ENCODE results near the gene BCL2. TPM values are rescaled to one million over a fixed set of nuclear protein-coding genes. Genes with fewer than 3 reads are reported as not detected.
A peak's percentile ranks its signal among the peaks of the same experiment; 100 is the strongest.

The BCL2 gene
- total RNA-seq, 1 donor from 2014 or later, result 145 TPM

- peaks cover 51% of the 10 kb centered on the region for H3K36me3 Mint-ChIP-seq (ENCODE audit: low read depth)
- peaks cover 59% of the 10 kb centered on the region for H3K4me1 Mint-ChIP-seq
Observed at GRCh38 chr18:63234841-63235240, 84.7 kb downstream of the BCL2 start.

GRCh38 chr18:63234432-63234831, 85.1 kb downstream of the BCL2 start:
- Mint-ChIP-seq H3K4me1 (peaks cover 63% of the 10 kb centered on the region), H3K27me3 (no peaks in the 10 kb centered on the region), H3K9me3 (peaks cover 4% of the 10 kb centered on the region), H3K4me3 (peak overlapping the region; percentile 42), H3K36me3 (ENCODE audit: low read depth) (peaks cover 52% of the 10 kb centered on the region), H3K27ac (peak overlapping the region; percentile 38)
- no peak for ATAC-seq (ENCODE audit: low read depth)
- no peak for TF ChIP-seq CTCF (IDR thresholded peaks at IDR 0.05)
- CTCF ChIA-PET, result interaction anchor here (2.1 kb wide), 1 partner anchor 83 kb away, joined by 7 read pairs; no protein-coding TSS in a partner anchor
- intact Hi-C loops (cut with micrococcal nuclease), result loop anchor here (2.0 kb wide), 2 partner anchors 18 to 20 kb away; no protein-coding TSS in a partner anchor
- POLR2A ChIA-PET, result interaction anchor here (1.3 kb wide), 1 partner anchor 39 kb away, joined by 3 read pairs; no protein-coding TSS in a partner anchor
- no peak for DNase-seq

More at GRCh38 chr18:63234841-63235240, 84.7 kb downstream of the BCL2 start:
- H3K27ac Mint-ChIP-seq, result peak overlapping the region; percentile 38
- no peak for ATAC-seq (ENCODE audit: low read depth)
- no peak for DNase-seq
- peaks cover 4% of the 10 kb centered on the region for H3K9me3 Mint-ChIP-seq
- no peaks in the 10 kb centered on the region for H3K27me3 Mint-ChIP-seq
- peak overlapping the region; percentile 42 for H3K4me3 Mint-ChIP-seq
- no peak for TF ChIP-seq CTCF (IDR thresholded peaks at IDR 0.05)
- ChIA-PET CTCF (interaction anchor here (2.1 kb wide), 1 partner anchor 83 kb away, joined by 7 read pairs; no protein-coding TSS in a partner anchor), POLR2A (no interaction called here)
- intact Hi-C loops (cut with micrococcal nuclease), result loop anchor here (2.0 kb wide), 2 partner anchors 18 to 20 kb away; no protein-coding TSS in a partner anchor

GRCh38 chr18:63233334-63233733, 86.2 kb downstream of the BCL2 start:
- peaks cover 4% of the 10 kb centered on the region for H3K9me3 Mint-ChIP-seq
- no peak for TF ChIP-seq CTCF (IDR thresholded peaks at IDR 0.05)
- POLR2A ChIA-PET, result interaction anchor here (1.3 kb wide), 1 partner anchor 38 kb away, joined by 3 read pairs; no protein-coding TSS in a partner anchor
- H3K27ac Mint-ChIP-seq, result peak overlapping the region; percentile 59
- H3K27me3 Mint-ChIP-seq, result no peaks in the 10 kb centered on the region
- no peak for DNase-seq
- no peak overlapping the region for H3K4me3 Mint-ChIP-seq
- no peak for ATAC-seq (ENCODE audit: low read depth)
- peaks cover 66% of the 10 kb centered on the region for H3K4me1 Mint-ChIP-seq
- intact Hi-C loops (cut with micrococcal nuclease), result no loop called here
- CTCF ChIA-PET, result interaction anchor here (2.1 kb wide), 1 partner anchor 84 kb away, joined by 7 read pairs; no protein-coding TSS in a partner anchor
- peaks cover 49% of the 10 kb centered on the region for H3K36me3 Mint-ChIP-seq (ENCODE audit: low read depth)

- Mint-ChIP-seq H3K27me3 (no peaks in the 10 kb centered on the region), H3K4me3 (no peak overlapping the region), H3K9me3 (peaks cover 4% of the 10 kb centered on the region), H3K36me3 (ENCODE audit: low read depth) (peaks cover 49% of the 10 kb centered on the region), H3K27ac (no peak overlapping the region), H3K4me1 (peaks cover 71% of the 10 kb centered on the region)
- TF ChIP-seq CTCF (IDR thresholded peaks at IDR 0.05), result no peak
- intact Hi-C loops (cut with micrococcal nuclease), result no loop called here
- POLR2A ChIA-PET, result interaction anchor here (1.3 kb wide), 1 partner anchor 38 kb away, joined by 3 read pairs; no protein-coding TSS in a partner anchor
- ATAC-seq (ENCODE audit: low read depth), result no peak
- DNase-seq, result no peak
- CTCF ChIA-PET, result no interaction called here
Observed at GRCh38 chr18:63232826-63233225, 86.7 kb downstream of the BCL2 start.

GRCh38 chr18:63229971-63230370, 89.6 kb downstream of the BCL2 start:
- peaks cover 8% of the 10 kb centered on the region for H3K9me3 Mint-ChIP-seq
- ChIA-PET CTCF (no interaction called here), POLR2A (no interaction called here)
- H3K4me1 Mint-ChIP-seq, result peaks cover 70% of the 10 kb centered on the region
- intact Hi-C loops (cut with micrococcal nuclease), result no loop called here
- H3K4me3 Mint-ChIP-seq, result peak overlapping the region; percentile 16
- DNase-seq, result no peak
- H3K27ac Mint-ChIP-seq, result peak overlapping the region; percentile 30
- ATAC-seq (ENCODE audit: low read depth), result no peak
- TF ChIP-seq CTCF (IDR thresholded peaks at IDR 0.05), result no peak
- no peaks in the 10 kb centered on the region for H3K27me3 Mint-ChIP-seq
- H3K36me3 Mint-ChIP-seq (ENCODE audit: low read depth), result peaks cover 52% of the 10 kb centered on the region
